Parathyroid adenoma (tissue), 2 donors: ENCODE measurements around the gene TMEM9.
A peak's percentile ranks its signal among the peaks of the same experiment; 100 is the strongest.

Source experiments
- H2AFZ ChIP-seq: fragments of 300-600 bp; sonication (generic); one replicate; pipeline ENCODE4 v1.7.0; 2017; ENCODE audit warnings: antibody characterized with exemption, mild to moderate bottlenecking
- H3K27ac ChIP-seq: fragments of 300-600 bp; sonication (generic); one replicate; pipeline ENCODE4 v1.7.0; 2017
- H3K27me3 ChIP-seq: fragments of 300-600 bp; sonication (generic); one replicate; pipeline ENCODE4 v1.7.0; 2017; ENCODE audit warnings: low read length; ENCODE audit not compliant: control insufficient read depth, insufficient read depth
- H3K36me3 ChIP-seq: fragments of 300-600 bp; sonication (generic); one replicate; pipeline ENCODE4 v1.7.0; 2017; ENCODE audit warnings: low read length; ENCODE audit not compliant: control insufficient read depth, insufficient read depth
- H3K4me1 ChIP-seq: fragments of 300-600 bp; sonication (generic); one replicate; pipeline ENCODE4 v1.7.0; 2017; ENCODE audit warnings: control low read depth
- H3K4me2 ChIP-seq: fragments of 300-600 bp; sonication (generic); one replicate; pipeline ENCODE4 v1.7.0; 2017; ENCODE audit warnings: low read length
- H3K4me3 ChIP-seq: fragments of 300-600 bp; sonication (generic); one replicate; pipeline ENCODE4 v1.7.0; 2017; ENCODE audit warnings: low read depth, low read length
- H3K79me2 ChIP-seq: fragments of 300-600 bp; sonication (generic); one replicate; pipeline ENCODE4 v1.7.0; 2017; ENCODE audit warnings: control low read depth
- H3K9ac ChIP-seq: fragments of 300-600 bp; sonication (generic); one replicate; pipeline ENCODE4 v1.7.0; 2017; ENCODE audit warnings: mild to moderate bottlenecking
- H3K9me3 ChIP-seq: fragments of 300-600 bp; sonication (generic); one replicate; pipeline ENCODE4 v1.7.0; 2017; ENCODE audit warnings: low read length; ENCODE audit not compliant: control insufficient read depth
- CTCF ChIP-seq: fragments of 300-600 bp; sonication (generic); IDR thresholded peaks from one replicate; pipeline ENCODE4 v1.7.0; 2017; ENCODE audit warnings: antibody characterized with exemption, mild to moderate bottlenecking
- donor health status: primary hyperparathyroidism.

The TMEM9 gene

GRCh38 chr1:201172326-201172725 is 18.1 kb upstream of the TMEM9 start:
- no peaks in the 10 kb centered on the region for H3K36me3 ChIP-seq
- H3K4me1 ChIP-seq: peaks cover 6% of the 10 kb centered on the region
- no peak overlapping the region for H3K4me2 ChIP-seq
- TF ChIP-seq CTCF: no peak
- H2AFZ ChIP-seq: no peak overlapping the region
- no peaks in the 10 kb centered on the region for H3K27me3 ChIP-seq
- H3K27ac ChIP-seq: no peak overlapping the region
- H3K9ac ChIP-seq: no peak overlapping the region
- H3K79me2 ChIP-seq: no peaks in the 10 kb centered on the region
- H3K4me3 ChIP-seq: no peak overlapping the region
- no peaks in the 10 kb centered on the region for H3K9me3 ChIP-seq

GRCh38 chr1:201171063-201172036 is 17.1 kb upstream of the TMEM9 start:
- Histone ChIP-seq H2AFZ (peak overlapping the region; percentile 95), H3K9me3 (no peaks in the 10 kb centered on the region), H3K27ac (peak overlapping the region; percentile 96), H3K4me1 (peaks cover 6% of the 10 kb centered on the region), H3K27me3 (no peaks in the 10 kb centered on the region), H3K4me3 (peak overlapping the region; percentile 66), H3K36me3 (no peaks in the 10 kb centered on the region), H3K9ac (peak overlapping the region; percentile 67), H3K79me2 (no peaks in the 10 kb centered on the region), H3K4me2 (peak overlapping the region; percentile 56)
- TF ChIP-seq CTCF: peak; percentile 40

- Histone ChIP-seq H2AFZ (peak overlapping the region; percentile 95), H3K9ac (peak overlapping the region; percentile 67), H3K4me3 (peak overlapping the region; percentile 66), H3K27ac (peak overlapping the region; percentile 96), H3K4me1 (peaks cover 6% of the 10 kb centered on the region), H3K27me3 (no peaks in the 10 kb centered on the region), H3K4me2 (peak overlapping the region; percentile 56), H3K79me2 (no peaks in the 10 kb centered on the region), H3K36me3 (no peaks in the 10 kb centered on the region), H3K9me3 (no peaks in the 10 kb centered on the region)
- no peak for TF ChIP-seq CTCF
Observed at GRCh38 chr1:201170533-201171062, 16.3 kb upstream of the TMEM9 start.

GRCh38 chr1:201169971-201170532 is 15.8 kb upstream of the TMEM9 start:
- H2AFZ ChIP-seq: peak overlapping the region; percentile 77
- H3K4me2 ChIP-seq: peak overlapping the region; percentile 25
- H3K27me3 ChIP-seq: no peaks in the 10 kb centered on the region
- H3K36me3 ChIP-seq: no peaks in the 10 kb centered on the region
- H3K4me1 ChIP-seq: peaks cover 6% of the 10 kb centered on the region
- H3K27ac ChIP-seq: peak overlapping the region; percentile 96
- H3K9ac ChIP-seq: peak overlapping the region; percentile 46
- TF ChIP-seq CTCF: no peak
- peak overlapping the region; percentile 66 for H3K4me3 ChIP-seq
- no peaks in the 10 kb centered on the region for H3K79me2 ChIP-seq
- no peaks in the 10 kb centered on the region for H3K9me3 ChIP-seq
